HG03575 (cell line): Measurements from ENCODE around the gene PCP4L1.
"Not testable (repeated sequence)": the region's sequence is repeated elsewhere in the genome, so short reads cannot be mapped to it uniquely, and the experiment has no call there.

Experiments used
- ATAC-seq: cut with Tn5 transposase; IDR thresholded peaks from one replicate; pipeline ENCODE4 v1.9.1; 2021; ENCODE audit not compliant: unreplicated experiment, insufficient number of reproducible peaks, low FRiP score; ENCODE audit errors: extremely low read depth

PCP4L1 gene

GRCh38 chr1:161307892-161308638 lies 49.5 kb downstream of the PCP4L1 start:
- ATAC-seq, result no peak

DNA sequence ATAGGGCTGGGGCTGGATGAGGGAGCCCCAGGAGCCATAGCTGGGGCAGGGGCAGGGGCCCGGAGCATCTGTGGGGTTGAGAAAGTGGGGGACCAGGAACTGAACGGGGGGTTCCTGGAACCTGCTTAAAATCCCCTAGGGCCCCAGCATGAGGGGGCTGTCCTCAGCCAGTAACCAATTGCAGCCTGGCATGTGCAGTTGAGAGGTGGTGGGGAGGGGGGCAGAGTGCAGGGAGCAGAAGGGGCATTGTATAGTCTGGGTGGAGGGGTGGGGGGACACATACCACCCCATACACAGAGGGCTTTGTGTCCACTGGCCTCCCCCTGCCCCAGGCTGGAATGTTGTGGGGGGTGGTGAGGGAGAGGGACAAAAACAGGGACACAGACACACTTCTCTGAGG lies 51.3 kb downstream of the PCP4L1 start, which contains the start of gene MPZ:
Gene MPZ (minus strand): TSS at position 101 of the 400 bp plus-strand sequence. CDS start 63 bp downstream, at position 38.
- no peak for ATAC-seq

- no peak for ATAC-seq
Measured at GRCh38 chr1:161311595-161312181, 53.1 kb downstream of the PCP4L1 start.

- no peak for ATAC-seq
Measured at GRCh38 chr1:161313554-161314200, 55.1 kb downstream of the PCP4L1 start.

DNA sequence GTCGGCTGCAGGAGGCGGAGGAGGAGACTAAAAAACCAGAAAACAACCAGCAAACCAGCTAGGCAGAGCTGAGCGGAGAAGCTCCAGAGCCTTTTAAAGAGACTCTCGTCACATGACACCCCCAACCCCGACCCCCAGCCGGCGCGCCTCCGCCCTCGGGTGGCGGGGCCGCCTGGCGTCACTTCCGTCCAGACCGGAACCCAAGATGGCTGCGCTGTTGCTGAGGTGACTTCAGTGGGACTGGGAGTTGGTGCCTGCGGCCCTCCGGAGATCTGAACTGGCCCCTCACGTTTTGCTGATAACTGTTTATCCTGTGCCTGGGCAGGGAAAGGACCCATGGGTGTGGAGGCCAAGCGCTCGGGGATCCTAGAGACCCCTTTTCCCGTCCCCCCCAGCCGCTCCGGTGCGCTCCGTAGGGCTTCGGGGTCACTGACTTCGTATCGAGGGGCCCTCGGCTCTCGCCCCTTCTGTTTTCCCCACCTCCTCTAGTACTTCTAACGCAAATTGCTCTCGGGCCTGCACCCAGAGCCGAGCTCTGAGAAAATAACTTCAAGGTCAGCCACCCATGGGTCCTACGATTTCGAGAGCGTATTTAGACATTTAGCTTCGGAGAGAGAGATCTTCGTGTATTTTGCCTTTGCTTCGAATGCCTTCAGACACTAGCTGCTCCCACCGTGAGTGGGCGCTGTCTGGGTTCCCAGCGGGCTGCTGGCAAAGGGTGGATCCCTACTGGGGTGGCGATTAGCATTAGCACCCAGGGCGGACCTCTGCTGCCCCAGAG lies 55.8 kb downstream of the PCP4L1 start, which contains the start of gene SDHC:
Gene SDHC (plus strand): TSS at position 181 of the 781 bp plus-strand sequence. CDS start 25 bp downstream, at position 206.
- no peak for ATAC-seq

DNA sequence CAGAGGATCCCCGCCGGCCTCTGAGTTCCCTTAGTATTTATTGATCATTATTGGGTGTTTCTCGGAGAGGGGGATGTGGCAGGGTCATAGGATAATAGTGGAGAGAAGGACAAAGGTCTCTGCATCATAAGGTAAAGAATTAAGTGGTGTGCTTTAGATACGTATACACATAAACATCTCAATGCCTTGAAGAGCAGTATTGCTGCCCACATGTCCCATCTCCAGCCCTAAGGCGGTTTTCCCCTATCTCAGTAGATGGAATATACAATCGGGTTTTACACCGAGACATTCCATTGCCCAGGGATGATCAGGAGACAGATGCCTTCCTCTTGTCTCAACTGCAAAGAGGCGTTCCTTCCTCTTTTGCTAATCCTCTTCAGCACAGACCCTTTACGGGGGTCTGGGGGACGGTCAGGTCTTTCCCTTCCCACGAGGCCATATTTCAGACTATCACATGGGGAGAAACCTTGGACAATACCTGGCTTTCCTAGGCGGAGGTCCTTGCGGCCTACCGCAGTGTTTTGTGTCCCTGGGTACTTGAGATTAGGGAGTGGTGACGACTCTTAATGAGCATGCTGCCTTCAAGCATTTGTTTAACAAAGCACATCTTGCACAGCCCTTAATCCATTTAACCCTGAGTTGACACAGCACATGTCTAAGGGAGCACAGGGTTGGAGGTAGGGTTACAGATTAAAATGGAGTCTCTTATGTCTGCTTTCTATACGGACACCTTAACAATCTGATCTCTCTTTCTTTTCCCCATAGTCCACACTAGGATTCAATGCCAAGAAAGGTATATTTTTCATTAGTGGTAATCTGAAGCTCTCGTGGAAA lies 57.5 kb downstream of the PCP4L1 start:
- not testable (repeated sequence) for ATAC-seq

- no peak for ATAC-seq
Measured at GRCh38 chr1:161324020-161324419, 65.5 kb downstream of the PCP4L1 start.

DNA sequence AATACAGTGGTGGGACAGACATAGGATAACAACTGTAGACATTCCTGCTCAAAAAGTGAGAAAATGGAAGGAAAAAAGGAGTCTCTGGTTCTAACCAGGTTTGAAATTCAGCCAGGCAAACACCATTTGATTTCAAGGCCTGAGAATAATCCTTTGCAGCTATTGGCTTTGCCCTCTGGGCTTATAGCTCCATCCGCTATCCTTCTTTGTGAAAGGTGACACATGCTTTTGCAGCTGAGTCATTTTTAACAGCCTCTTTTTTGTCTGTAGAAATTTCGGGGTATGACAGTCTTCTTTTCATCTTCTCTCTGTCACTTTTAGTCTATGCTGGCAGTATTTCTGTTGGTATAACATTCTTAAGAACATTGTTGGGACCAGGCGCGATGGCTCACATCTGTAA lies 71.8 kb downstream of the PCP4L1 start:
- ATAC-seq, result no peak

DNA sequence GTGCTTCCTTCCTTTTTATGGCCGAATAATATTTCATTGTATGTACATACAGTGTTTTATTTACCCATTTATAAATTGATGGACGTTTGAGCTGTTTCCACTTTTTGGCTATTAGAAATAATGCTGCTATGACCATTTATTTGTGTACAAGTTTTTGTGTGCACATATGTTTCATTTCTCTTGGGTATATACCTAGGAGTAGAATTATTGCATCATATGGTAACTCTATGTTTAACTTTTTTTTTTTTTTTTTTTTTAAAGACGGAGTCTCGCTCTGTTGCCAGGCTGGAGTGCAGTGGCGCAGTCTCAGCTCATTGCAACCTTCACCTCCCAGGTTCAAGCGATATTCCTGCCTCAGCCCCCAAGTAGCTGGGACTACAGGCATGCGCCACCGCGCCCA lies 74.6 kb downstream of the PCP4L1 start:
- no peak for ATAC-seq
